ENCODE measurements around the gene POC1A. TPM values are rescaled to one million over a fixed set of nuclear protein-coding genes. Genes with fewer than 3 reads are reported as not detected.

POC1A gene
- total RNA-seq, 1 donor from 2014 or later: 14.9 TPM

- DNase-seq (ENCODE audit: low read depth, low spot score): no peak
Observed at GRCh38 chr3:52106951-52107611, 47.1 kb downstream of the POC1A start.

DNA sequence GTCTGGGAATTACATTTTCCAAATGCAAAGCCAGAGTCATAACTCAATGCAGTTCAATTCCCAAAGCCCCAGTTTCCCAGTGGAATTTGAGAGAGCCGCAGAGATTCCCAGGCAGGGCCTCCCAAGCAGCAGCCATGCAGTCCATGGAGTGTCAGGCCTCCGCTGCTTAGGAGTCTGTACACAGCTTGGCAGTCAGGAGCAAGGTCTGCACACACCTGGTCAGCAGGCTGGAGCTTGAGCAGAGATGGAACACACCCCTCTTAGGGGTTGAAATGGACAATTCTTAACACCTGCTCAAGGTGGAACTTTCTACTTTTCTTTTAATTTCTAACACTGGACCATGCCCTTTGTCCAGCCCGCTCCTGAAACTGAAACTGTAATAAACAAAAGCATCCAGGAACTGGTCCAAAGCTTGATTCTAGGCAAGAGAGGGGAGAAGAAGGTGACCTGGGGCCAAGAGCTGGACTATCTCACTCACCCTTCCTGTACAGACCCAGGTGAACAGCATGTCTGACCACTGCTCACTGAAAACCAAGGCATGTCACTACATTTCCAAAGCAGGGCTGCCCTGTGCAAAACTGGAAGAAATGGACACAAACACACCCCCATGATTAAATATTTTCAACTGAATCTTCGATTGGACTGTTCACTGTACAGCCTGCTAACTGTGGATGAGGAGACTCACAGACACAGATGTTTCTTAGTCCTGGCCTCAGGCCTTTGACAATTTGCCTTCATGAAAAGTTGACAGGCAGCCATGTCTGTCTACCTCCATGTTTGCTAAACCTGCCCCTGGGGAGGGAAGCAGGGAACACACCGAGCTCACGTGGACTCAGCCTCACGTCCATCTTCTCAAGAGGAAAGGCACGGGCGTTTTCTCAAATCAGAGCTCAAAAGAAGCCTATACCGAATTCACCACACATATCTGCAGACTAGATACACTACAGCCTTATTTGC, 49.3 kb downstream of the POC1A start:
- no peak for DNase-seq (ENCODE audit: low read depth, low spot score)

DNA sequence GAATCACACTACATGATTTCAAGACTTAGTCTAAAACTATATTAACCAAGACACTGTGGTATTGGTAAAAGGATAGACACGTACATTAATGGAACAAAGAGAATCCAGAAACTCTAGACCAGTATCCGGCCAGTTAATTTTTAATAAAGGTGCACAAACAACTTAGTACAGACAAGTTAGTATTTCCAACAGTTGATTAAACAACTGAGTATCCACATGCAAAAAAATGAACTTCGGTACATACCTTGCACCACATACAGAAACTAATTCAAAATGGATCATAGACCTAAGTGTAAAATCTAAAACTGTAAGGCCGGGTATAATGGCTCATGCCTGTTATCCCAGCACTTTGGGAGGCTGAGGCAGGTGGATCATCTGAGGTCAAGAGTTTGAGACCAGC, 51.3 kb downstream of the POC1A start:
- no peak for DNase-seq (ENCODE audit: low read depth, low spot score)

GRCh38 chr3:52099001-52099401, 55.2 kb downstream of the POC1A start:
- no peak for DNase-seq (ENCODE audit: low read depth, low spot score)

DNA sequence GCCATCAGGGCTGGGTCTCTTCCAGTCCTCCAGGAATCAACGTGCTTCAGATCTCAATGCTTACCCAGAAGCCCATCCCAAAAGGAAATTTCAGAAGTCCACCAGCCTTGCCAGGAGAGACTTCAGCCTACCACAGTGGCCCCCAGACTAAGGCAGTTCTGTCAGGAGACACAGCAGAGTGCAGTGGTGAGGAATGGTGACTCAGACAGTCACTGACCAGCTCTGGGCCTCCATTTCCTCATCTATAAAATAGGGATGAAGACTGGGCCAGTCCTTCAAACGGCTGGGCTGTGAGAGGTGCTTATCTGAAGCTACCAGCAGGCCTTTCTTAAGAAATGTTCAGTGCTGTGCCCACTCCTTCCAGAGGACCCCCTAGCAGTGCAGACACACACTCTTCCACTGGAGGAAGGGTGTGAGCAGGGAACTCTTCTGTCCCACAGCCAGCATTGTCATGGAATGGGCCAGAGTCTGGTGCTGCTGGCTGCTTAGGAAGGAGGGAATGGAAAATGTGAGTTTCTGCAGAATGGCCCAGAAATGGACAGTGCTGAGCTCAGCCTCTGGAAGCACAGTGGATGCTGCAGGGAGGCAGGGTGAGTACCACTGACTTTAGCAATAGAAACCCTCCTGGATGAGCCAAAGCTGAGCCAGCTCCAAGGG, 56.2 kb downstream of the POC1A start:
- DNase-seq (ENCODE audit: low read depth, low spot score): no peak

DNA sequence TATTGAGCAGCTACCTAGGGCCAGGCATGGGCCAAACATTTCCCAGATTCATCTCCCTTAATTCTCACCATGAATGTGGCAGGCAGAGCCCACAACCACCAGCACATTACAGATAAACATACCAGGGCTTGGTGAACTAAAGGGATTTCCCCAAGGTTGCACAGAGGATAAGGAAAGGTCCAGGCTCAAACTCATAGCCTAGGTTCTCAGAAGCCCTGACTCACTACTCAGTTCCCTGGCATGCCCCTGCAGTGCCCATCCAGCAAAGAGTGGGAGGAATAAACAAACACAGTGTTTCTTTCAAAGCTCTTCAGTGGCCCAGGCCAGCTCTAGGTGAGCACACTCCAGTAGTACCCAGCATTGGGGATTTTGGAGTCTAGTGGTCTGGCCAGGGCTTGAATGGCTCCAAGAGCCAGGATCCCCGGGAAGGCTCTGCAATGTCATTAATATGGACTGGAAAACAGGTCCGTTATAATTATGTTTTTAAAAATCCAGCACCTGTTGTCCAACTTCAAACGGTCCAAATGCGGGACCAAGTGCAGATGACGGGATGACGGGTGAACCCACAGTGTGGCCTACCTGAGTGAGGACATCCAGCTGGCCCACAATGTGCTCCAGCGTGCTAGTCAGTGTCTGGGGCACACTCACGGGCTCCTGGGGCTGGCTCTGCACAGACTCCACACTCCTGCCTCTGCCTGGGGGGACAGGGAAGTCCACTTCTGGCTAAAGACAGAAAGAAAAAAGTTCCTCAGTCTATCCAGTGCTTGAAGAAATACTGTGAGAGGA, 58.0 kb downstream of the POC1A start:
- no peak for DNase-seq (ENCODE audit: low read depth, low spot score)

- DNase-seq (ENCODE audit: low read depth, low spot score): no peak
Observed at GRCh38 chr3:52094571-52095485, 59.4 kb downstream of the POC1A start.

- no peak for DNase-seq (ENCODE audit: low read depth, low spot score)
Observed at GRCh38 chr3:52093756-52094545, 60.3 kb downstream of the POC1A start.

- no peak for DNase-seq (ENCODE audit: low read depth, low spot score)
Observed at GRCh38 chr3:52092891-52093290, 61.3 kb downstream of the POC1A start.

GRCh38 chr3:52092271-52092660, 62.0 kb downstream of the POC1A start:
- DNase-seq (ENCODE audit: low read depth, low spot score): no peak

- DNase-seq (ENCODE audit: low read depth, low spot score): no peak
Observed at GRCh38 chr3:52091586-52092270, 62.5 kb downstream of the POC1A start.

DNA sequence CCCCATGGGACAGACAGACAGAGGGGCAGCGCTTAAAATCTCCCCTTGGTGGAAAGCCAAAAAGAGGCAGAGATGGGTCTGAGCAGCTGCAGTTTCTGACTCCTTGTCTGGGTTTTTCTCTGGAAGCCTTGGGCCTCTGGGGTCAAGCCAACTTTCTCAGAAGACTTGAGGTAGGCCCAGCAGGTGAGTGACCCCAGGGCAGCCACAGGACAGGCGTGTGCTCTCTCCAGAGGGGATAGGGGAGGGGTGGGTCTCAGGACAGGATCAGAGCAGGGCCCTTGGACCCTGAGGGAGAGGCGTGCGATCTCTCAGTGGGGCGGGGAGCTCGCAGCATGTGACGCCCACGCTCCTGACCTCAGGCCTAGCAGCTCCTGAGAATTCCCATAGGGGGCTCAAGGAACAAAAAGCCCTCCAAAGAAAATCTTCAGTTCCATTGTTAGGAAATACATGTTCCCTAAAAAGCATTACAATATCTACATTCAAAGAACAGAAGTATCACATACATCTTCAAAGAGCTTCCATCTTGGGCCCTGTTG, 63.2 kb downstream of the POC1A start:
- no peak for DNase-seq (ENCODE audit: low read depth, low spot score)

DNA sequence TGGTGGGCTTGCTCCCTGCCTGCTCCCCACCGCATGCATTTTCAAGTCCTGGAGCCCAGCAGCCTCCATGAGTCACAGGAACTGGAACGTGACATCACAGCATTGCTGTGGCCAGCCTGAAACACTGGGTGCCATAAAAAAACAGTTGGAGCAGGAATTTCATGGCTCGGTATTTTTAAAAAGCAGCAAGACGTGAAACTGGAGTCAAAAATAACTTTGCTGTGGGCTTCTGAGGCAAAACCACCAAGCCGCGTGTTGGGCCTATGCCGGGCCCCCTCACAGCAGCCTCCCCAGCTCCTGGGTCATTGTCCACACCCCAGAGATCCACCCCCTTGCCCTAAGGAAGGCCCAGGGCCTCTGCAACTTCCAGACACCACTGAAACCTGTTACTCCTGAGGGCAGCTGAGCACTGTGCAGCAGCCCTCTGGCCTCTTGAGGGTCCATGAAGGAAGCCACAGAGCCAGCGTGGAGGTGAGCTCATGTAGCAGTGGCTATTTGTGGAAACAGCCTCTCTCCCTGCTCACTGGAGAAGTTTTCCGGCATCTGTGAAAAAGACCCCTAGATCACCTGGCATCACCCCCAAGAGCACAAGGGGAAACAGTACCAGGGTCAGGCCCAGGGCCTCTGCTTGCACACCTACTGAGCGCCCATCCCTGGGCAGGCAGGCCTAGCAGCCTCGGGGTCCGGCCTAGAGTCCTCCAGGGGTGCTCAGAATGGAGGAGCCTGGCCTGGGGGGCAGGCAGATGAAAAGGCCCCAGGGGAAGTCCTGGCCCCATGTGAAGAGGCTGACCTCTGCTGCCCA, 63.9 kb downstream of the POC1A start:
- DNase-seq (ENCODE audit: low read depth, low spot score): peak; percentile 43

- DNase-seq (ENCODE audit: low read depth, low spot score): no peak
Observed at GRCh38 chr3:52089691-52090090, 64.5 kb downstream of the POC1A start.

DNA sequence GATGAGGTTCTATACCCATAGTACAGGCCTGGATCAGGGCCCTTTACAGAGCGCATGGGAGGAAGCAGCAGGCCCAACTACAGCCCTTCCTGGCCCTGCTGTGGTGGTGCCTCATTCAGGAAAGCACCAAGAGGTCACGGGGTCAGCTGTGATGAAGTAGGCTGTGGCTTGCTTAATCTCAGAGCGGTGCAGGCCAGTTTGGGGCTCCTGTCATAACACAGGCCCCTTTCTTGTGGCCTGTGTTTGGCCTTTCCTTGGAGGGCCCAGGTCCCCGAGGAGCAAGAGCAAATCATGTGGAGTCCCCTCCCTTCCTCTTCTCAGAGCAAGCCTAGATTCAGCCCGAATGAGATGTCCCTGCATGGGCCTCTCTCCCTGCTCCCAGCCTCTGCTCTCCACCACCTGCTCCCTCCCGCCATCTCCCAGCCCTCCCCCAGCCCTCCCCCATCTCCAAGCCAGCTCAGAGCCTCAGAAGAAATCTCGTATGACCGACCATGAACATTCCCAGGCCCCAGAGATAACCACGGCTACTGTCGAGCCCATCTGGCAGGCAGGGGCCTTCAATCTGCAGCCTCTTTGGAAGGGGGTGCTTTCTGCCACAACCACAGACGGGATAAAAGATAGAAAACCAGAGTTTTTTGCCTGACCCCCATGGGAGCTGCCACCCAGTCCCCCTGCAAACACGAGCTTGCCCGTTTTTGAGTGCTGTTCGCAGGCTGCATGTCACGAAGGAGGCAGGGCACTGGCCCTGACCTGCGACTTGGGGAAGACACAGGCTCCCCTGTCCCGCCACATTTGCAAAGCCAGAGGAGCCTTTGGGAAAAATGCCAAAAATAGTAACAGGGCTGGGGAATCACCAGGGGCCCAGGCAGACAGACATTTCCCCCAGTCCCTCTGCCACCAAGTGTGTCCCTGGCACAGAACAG, 65.5 kb downstream of the POC1A start:
- DNase-seq (ENCODE audit: low read depth, low spot score): no peak

GRCh38 chr3:52087731-52088130, 66.5 kb downstream of the POC1A start:
- DNase-seq (ENCODE audit: low read depth, low spot score): no peak

Data from pulmonary artery endothelial cell (primary cell).